ENCODE data around the gene HECA.
"Not testable (repeated sequence)": the region's sequence is repeated elsewhere in the genome, so short reads cannot be mapped to it uniquely, and the experiment has no call there.

HECA gene

GRCh38 chr6:139134817-139135577, at the start of gene HECA:
HECA (plus strand) TSS chr6:139135080; CDS start chr6:139135397, 317 bp downstream.
- peak; percentile 100 for DNase-seq

DNA sequence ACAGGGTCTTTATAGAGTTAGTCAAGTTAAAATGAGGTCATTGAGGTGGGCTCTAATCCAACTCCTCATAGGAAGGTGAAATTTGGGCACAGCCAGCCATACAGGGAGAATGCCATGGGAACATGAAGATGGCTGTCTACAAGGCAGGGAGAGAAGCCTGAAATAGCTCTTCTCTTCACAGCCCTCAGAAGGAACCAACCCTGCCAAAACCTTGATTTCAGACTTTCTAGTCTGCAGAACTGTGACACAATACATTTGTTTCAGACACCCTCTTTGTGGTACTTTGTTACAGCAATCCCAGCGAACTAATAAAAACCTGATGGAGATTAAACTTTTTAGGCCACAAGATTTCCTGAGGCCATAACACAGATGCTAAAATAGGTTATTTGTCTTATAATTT, 43.1 kb upstream of the HECA start:
- DNase-seq: no peak

DNA sequence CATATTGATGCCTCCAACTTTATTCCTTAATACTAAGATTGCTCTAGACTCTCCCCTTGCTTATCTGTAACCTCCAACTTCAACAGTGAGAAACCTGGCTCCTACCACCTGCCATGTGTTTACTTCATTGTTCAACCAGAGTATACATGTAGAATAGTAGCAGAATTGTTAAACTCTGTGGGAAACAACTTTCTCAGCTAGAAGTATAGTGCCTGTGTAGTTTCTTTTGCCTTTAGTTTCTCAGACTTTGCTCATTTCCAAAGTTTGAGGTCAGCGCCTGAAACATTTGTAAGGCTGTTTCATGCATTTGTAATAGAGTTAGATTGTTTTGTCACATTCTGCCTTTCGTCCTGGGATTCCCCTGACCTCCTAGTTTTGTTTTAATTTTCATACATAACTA, 34.9 kb upstream of the HECA start:
- DNase-seq: no peak

DNA sequence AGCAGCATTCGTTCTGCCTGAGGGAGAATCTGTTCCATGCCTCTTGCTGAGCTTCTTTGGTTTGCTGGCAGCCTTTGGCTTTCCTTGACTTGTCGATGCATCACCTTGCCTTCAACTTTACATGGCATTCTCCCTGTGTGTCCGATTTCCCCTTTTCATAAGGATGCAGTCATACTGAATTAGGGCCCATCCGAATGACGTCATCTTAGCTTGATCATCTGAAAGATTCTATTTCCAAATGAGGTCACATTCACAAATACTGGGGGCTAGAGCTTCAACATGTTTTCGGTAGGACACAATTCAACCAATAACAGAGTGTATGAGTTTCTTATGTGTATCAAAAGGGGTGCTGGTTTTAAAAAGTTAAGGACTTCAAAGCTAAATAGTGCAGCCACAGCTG, 27.8 kb upstream of the HECA start:
- no peak for DNase-seq

GRCh38 chr6:139108378-139108777, 26.5 kb upstream of the HECA start:
- DNase-seq: no peak

- DNase-seq: peak; percentile 23 to 29
Measured at GRCh38 chr6:139109558-139109957, 25.3 kb upstream of the HECA start.

DNA sequence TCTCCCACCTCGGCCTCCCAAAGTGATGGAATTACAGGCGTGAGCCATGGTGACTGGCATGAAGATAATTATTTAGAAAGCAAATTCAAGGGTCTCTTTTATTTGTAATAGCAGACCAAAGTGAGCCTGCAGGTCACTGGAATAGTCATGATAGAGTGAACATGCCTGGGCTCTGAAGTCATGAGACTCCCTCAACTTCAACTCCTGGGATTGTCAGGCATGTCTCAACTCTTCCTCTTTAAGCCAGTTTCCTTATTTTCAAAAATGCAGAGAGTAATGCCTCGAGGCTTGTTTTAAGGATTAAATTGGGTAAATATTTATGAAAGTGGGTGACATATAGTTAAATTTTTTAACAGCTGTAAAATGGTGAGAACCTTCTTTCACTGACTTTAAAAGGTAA, 22.7 kb upstream of the HECA start:
- no peak for DNase-seq

DNA sequence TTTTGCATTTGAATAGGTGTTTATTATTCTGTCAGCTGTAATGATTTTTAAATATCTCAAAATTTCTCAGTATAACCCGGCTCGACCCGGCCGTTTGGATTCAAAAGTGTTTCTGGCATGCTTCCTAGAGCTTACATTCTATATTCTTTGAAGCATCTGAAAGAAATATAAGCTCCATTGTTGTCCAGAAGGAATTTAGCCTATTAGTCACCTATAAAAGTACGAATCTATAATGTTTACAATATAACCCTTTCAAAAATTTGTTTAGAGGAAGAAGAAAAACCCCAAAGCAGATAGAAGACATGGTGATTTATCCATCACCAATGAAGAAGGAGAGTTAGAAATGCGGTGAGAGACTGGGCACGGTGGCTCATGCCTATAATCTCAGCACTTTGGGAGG, 22.3 kb upstream of the HECA start:
- no peak for DNase-seq

DNA sequence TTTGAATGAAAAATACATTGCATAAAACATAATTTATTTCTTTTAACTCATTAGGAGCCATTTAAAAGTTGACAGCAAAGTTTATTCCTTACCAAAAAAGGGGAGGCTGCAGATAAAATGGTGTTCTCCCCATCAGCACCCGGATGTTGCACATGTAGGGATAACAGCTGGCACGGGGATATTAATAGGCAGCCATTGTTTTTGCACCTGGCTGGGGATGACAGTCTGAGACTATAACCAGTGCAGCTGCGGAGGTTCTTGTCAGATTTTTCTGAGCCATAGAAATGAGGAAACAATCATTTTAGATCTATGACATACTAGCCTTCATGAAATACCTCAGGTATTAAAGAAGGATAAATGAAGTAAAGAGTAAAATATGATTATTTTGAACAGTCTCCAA, 20.1 kb upstream of the HECA start:
- no peak for DNase-seq

GRCh38 chr6:139115989-139116758, 18.7 kb upstream of the HECA start:
- DNase-seq: no peak

- DNase-seq: no peak
Measured at GRCh38 chr6:139117734-139118133, 17.1 kb upstream of the HECA start.

DNA sequence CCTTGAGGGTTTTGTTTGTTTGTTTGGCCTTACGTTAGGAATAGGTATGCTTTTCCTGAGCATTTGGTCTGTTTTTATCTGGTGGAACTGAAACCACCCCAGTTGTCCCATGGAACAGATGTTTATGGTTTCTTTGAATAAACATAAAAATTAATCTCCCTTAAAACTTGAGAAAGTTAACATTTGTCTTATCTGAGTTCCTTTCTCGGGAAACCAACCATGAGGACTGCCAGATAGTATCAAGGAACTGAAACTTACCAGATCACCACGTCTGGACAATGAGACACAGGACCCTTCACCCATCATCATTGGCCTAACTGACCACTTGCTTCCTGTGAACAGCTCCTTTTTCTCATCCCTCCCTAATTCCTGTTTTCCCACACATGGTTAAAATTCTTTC, 15.3 kb upstream of the HECA start:
- no peak for DNase-seq

GRCh38 chr6:139122823-139123222, 12.1 kb upstream of the HECA start:
- DNase-seq: not testable (repeated sequence)

DNA sequence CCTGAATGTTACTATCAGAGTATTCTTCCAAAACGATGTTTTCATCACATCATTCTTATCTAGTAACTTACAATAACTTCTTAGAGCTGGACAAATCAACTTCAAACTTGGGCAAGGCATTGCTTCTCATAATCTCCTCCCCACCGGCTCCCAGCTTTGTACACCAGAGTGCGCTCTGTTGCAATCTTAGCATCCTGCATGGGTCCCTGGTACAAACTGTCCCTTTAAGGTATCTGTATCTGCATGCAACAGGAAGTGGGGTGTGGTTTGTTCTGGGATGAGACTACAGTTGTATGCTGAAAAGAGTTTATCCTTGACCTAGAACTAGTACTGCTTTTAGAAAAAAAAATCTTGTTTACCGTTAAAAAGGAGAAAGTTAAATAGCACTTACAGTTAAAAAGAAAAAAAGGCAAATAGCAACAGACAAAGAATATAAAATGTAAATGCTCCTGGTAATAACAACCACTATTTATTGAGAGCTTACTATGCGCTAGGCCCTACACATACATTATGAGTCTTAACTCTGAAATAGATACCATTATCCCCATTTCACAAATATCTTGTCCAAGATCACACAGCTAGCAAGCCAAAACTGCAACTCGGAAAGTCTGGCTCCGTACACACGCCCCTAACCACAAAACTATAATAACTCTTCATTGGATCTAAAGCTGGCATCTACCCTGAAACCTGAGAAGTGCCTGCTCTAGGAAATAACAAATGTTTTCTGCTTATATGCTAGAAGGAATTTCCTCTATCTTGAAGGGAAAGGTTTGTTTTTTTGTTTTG, 9.8 kb upstream of the HECA start:
- peak; percentile 76 to 79 for DNase-seq

- peak; percentile 45 for DNase-seq
Measured at GRCh38 chr6:139126255-139126654, 8.6 kb upstream of the HECA start.

DNA sequence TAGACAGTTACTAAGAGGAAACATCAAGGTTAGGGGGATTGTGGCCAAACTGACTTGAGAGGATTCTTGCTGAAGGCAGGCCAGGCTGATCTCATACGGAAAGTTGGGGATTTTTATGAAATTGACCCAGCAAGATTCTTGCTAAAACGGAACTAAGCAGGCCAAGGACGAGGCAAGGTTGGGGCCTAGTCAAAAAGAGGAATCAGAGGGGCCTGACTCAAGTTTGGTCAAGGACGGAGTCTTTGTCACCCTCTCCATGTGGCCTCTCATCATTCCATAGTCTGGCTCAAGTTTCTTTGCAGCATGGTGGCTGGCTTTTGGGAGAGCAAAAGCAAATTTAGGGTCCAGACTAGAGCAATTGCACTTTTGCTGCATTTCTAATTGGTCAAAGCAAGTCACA, 7.9 kb upstream of the HECA start:
- DNase-seq: no peak

DNA sequence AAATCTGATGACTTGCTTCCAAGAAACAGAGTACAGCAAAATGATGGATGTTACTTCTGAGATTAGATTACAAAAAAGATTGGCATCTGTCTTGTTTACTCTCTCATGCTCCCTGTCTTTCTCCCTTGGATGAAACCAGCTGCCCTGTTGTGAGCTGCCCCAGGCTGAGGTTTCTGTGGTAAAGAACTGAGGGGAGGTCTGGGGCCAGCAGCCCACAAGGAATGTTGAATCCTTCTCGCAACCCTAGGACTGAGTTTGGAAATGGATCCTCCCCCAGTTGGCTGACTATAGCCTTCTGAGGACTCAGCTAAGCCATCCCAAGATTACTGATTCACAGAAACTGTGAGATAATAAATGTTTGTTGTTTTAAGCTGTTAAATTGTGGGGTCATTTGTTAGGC, 5.6 kb upstream of the HECA start:
- DNase-seq: no peak

DNA sequence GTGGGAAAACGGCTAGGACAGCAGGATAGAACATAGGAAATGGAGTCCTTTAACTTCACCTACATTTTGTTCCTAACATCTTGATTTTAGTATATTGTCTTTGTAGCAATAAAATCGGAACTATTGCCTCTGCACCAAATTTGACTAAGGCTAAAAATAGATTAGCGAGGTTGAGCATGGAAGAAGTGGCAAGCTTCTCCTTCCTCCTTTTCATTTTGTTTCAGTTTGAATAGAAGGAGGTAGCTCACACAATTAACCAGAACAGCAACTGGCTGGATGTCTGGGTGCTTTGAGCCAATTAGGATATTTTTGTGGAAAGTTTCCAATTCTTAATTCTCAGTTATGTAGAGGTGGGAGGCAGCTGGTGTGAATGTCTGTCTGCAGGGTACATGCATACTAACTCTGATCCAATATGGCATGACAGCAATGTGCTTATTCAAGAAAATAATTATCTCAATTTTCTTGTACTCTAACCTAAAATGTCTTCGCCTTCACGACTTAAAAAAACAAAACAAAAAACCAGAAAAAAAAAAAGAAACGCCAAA, 3.1 kb upstream of the HECA start:
- no peak for DNase-seq

DNA sequence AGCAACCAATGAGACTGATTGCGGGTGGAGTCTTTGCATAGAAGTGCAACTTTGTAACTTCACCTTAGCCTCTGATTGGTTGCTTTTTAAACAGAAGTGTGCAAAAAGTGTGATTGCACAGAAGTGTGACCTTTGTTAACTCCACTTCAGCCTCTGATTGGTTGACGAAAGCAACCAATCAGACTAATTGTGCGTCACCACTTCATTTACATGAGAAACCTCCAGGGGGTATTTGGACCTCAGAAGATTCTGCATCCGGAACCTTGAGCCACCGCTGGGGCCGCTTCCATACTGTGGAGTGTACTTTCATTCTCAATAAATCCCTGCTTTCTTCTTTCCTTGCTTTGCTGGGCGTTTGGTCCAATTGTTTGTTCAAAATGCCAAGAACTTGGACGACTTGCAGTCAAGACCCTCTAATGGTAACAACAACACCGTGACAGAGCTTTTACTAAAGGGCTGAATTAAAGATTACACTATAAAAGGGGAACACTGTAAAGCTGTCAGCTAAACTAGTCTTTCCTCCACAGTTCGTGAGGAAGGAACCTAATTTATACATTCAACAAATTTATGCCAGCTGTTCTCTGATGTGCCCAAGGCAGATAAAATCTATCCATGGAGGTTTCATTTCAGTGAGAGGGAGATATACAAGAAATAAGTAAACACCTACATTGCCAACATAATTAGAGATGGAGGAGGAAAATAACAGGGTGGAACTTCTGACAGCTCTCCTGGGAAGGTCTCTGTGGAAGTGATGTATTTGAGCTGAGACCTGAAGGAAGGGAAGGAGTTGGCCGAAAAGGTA, 1.4 kb upstream of the HECA start:
- no peak for DNase-seq

- DNase-seq: no peak
Measured at GRCh38 chr6:139134064-139134395, 850 bp upstream of the HECA start.

DNA sequence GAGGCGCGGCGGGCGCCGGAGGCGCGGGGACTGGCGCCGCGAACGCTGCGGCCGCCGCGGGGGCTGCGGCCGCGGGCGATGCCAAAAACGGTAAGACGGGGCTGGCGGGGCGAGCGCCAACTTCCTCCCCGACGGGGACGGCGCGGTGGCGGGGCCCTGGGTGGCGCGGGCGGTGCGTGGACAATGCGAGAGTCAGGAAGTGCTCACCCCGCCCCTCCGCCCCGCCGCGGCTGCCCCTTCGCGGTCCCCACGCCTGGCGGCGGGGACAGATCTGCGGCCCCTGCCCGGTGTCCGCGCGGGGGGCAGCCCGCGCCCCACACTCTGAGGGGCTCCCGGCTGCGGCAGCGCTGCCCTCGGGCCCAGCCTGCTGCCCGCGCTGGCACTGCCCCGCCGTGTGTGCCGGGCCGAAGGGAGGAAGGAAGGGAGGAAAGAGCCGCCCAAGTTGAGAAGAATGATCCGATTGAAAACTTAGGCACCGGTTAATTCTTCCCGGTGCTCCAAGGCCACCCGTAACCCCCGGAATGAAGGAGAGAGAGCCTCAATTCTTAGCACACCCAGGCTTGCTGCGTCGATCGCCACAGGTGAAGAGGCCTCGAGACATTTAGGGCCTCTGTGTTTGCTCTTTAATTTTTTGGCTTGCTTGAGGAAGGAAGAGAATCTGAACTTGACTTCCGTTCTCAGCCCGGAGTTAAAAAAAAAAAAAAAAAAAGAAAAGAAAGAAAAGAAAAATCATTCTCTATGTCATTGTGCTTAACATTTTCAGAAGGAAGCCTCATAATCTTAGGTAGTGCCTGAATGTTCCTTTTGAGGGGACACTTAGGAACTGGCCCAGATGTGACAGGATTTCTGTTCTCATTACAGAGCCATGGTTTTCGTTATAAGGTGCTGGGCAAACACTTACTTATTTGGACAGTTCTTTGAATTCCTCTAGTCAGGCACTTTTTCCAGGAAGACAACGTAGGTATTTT, 982 bp downstream of the HECA start:
- DNase-seq: peak; percentile 44 to 61

Data from activated CD4-positive, alpha-beta T cell treated with anti-CD3 and anti-CD28 coated beads for 4 hours (primary cell).